Left renal cortex interstitium (tissue), 4 donors: ENCODE data around the gene HEBP1. TPM values are rescaled to one million over a fixed set of nuclear protein-coding genes. Genes with fewer than 3 reads are reported as not detected.

Source experiments
- DNase-seq, 4 donors: peaks; one replicate each; pipeline ENCODE4 v3.0.0-alpha.2; 2013; ENCODE audit warnings: low read depth in 4 of 4, low spot score in 2 of 4, missing footprints in 1 of 4
- polyA plus RNA-seq, 4 donors: library from polyadenylated mRNA; unstranded; fragments of 120-200 nt; gene quantifications; one replicate each; pipeline ENCODE4 v1.2.1, GENCODE V29; 2013; ENCODE audit not compliant: insufficient read length in 4 of 4

The HEBP1 gene
- polyA plus RNA-seq, 4 donors = 57.3 to 75.9 (median 70.1) TPM

GRCh38 chr12:12992418-12993130 lies 7.5 kb downstream of the HEBP1 start:
- DNase-seq = peak in 2 of 4 donors; percentile 29 to 51

- no peak for DNase-seq
Observed at GRCh38 chr12:12990700-12991468, 9.2 kb downstream of the HEBP1 start.

GRCh38 chr12:12987421-12987820 lies 12.6 kb downstream of the HEBP1 start:
- DNase-seq = no peak

- DNase-seq = no peak
Observed at GRCh38 chr12:12986775-12987331, 13.2 kb downstream of the HEBP1 start.

- no peak for DNase-seq
Observed at GRCh38 chr12:12985817-12986408, 14.2 kb downstream of the HEBP1 start.

GRCh38 chr12:12984149-12984548 lies 15.9 kb downstream of the HEBP1 start:
- no peak for DNase-seq

- no peak for DNase-seq
Observed at GRCh38 chr12:12983420-12984035, 16.5 kb downstream of the HEBP1 start.

- no peak for DNase-seq
Observed at GRCh38 chr12:12982331-12982730, 17.7 kb downstream of the HEBP1 start.

GRCh38 chr12:12979731-12980259 lies 20.3 kb downstream of the HEBP1 start:
- no peak for DNase-seq

- DNase-seq = no peak
Observed at GRCh38 chr12:12979126-12979525, 20.9 kb downstream of the HEBP1 start.

GRCh38 chr12:12977231-12977630 lies 22.8 kb downstream of the HEBP1 start:
- no peak for DNase-seq

- no peak for DNase-seq
Observed at GRCh38 chr12:12976366-12976765, 23.7 kb downstream of the HEBP1 start.

GRCh38 chr12:12975322-12976077 lies 24.6 kb downstream of the HEBP1 start:
- no peak for DNase-seq

GRCh38 chr12:12974211-12974610 lies 25.9 kb downstream of the HEBP1 start:
- DNase-seq = no peak

GRCh38 chr12:12973019-12973418 lies 27.0 kb downstream of the HEBP1 start:
- DNase-seq = no peak

GRCh38 chr12:12965836-12966235 lies 34.2 kb downstream of the HEBP1 start:
- no peak for DNase-seq

GRCh38 chr12:12964255-12964654 lies 35.8 kb downstream of the HEBP1 start:
- DNase-seq = no peak

GRCh38 chr12:12960639-12961209 lies 39.3 kb downstream of the HEBP1 start:
- no peak for DNase-seq

GRCh38 chr12:12958886-12959285 lies 41.2 kb downstream of the HEBP1 start:
- DNase-seq = no peak
